ENCODE results near the gene MAMDC4.

DNA sequence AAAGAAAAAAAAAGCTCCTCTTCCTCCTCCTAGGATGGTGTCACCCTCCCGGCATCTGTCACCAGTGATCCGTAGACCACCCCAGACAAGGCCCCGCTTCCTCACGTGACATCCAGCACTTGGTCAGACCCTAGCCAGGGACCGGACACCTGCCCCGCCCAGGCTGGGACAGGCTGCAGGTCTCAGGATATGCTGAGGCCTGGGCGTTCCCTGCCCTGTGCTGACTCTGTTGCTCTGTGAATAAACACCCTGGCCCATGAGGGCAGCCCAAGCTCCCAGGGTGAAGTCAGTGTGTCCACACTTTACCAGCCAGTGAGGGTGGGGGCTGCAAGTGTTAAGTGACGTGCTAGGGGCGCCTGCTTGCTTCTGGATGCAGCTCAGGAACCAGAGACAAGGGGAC lies 8.4 kb downstream of the MAMDC4 start:
- TF ChIP-seq, protein P1, sequence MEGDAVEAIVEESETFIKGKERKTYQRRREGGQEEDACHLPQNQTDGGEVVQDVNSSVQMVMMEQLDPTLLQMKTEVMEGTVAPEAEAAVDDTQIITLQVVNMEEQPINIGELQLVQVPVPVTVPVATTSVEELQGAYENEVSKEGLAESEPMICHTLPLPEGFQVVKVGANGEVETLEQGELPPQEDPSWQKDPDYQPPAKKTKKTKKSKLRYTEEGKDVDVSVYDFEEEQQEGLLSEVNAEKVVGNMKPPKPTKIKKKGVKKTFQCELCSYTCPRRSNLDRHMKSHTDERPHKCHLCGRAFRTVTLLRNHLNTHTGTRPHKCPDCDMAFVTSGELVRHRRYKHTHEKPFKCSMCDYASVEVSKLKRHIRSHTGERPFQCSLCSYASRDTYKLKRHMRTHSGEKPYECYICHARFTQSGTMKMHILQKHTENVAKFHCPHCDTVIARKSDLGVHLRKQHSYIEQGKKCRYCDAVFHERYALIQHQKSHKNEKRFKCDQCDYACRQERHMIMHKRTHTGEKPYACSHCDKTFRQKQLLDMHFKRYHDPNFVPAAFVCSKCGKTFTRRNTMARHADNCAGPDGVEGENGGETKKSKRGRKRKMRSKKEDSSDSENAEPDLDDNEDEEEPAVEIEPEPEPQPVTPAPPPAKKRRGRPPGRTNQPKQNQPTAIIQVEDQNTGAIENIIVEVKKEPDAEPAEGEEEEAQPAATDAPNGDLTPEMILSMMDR (IDR thresholded peaks at IDR 0.05), result no peak
- TF ChIP-seq POLR2A (IDR thresholded peaks at IDR 0.05) (no peak), POLR2AphosphoS5 (IDR thresholded peaks at IDR 0.05) (no peak)

All from gastroesophageal sphincter (tissue), 3 donors.